NB4 (cell line): Measurements from ENCODE around the gene ARHGEF9.

Source experiments
- MYC ChIP-seq: IDR thresholded peaks from 2 replicates; pipeline ENCODE4 v1.6.1; 2011; ENCODE audit warnings: low read depth, low read length
- POLR2A ChIP-seq: IDR thresholded peaks from 2 replicates; pipeline ENCODE4 v1.6.1; 2011; ENCODE audit warnings: mild to moderate bottlenecking; ENCODE audit not compliant: insufficient read length; ENCODE audit errors: extremely low read depth
- TF ChIP-seq, protein P1 (sequence below): IDR thresholded peaks from one replicate; pipeline ENCODE4 v1.5.1; 2012; ENCODE audit warnings: low read depth, low read length
- TF ChIP-seq, protein P2 (sequence below): IDR thresholded peaks from 2 replicates; pipeline ENCODE4 v1.6.1; 2011; ENCODE audit warnings: low read depth, low read length

DNA sequence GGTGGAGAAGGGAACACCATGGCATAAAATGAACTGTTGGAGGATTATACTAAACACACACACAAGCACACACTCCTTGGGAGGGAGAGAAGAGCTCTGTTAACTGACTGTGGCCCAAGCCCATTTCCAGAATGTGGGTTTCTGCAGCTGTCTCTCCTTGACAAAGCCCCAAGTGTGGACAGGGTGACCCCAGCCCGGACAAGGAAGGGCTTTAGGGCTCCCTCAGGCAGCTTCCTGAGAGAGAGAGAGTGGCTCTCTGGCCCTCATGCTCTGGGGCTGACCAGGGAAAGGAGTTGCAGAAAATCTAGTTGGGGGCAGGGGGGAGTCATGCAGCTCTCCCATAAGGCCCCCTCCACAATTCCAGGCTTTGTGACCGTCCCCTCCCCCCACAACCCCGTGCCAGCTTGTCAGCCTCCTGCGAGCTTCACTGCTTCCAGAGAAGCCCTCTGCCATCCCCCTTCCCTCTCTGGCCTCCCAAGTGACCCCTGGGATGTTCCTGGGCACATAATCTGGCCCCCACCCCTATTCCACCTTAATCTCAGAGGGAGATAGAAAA lies 590 bp downstream of the ARHGEF9 start:
- no peak for TF ChIP-seq MYC
- no peak for TF ChIP-seq POLR2A
- TF ChIP-seq, protein P1, sequence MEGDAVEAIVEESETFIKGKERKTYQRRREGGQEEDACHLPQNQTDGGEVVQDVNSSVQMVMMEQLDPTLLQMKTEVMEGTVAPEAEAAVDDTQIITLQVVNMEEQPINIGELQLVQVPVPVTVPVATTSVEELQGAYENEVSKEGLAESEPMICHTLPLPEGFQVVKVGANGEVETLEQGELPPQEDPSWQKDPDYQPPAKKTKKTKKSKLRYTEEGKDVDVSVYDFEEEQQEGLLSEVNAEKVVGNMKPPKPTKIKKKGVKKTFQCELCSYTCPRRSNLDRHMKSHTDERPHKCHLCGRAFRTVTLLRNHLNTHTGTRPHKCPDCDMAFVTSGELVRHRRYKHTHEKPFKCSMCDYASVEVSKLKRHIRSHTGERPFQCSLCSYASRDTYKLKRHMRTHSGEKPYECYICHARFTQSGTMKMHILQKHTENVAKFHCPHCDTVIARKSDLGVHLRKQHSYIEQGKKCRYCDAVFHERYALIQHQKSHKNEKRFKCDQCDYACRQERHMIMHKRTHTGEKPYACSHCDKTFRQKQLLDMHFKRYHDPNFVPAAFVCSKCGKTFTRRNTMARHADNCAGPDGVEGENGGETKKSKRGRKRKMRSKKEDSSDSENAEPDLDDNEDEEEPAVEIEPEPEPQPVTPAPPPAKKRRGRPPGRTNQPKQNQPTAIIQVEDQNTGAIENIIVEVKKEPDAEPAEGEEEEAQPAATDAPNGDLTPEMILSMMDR, result no peak
- TF ChIP-seq, protein P2, sequence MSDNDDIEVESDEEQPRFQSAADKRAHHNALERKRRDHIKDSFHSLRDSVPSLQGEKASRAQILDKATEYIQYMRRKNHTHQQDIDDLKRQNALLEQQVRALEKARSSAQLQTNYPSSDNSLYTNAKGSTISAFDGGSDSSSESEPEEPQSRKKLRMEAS, result no peak
